Muscle of arm (tissue), 12 donors: Measurements from ENCODE around the gene DCDC2B. TPM values are rescaled to one million over a fixed set of nuclear protein-coding genes. Genes with fewer than 3 reads are reported as not detected.
A peak's percentile ranks its signal among the peaks of the same experiment; 100 is the strongest.

Experiments
- DNase-seq: peaks from one replicate; pipeline ENCODE4 v3.0.0-alpha.2; 2013
- polyA plus RNA-seq, 12 donors: library from polyadenylated mRNA; unstranded; fragments of 120-200 nt; gene quantifications; one replicate each; pipeline ENCODE4 v1.2.1, GENCODE V29; 2013; ENCODE audit not compliant: insufficient read length in 12 of 12

DCDC2B gene
- polyA plus RNA-seq, 12 donors, result 0.17 to 1.3 (median 0.47) TPM; not detected in 2

- peak; percentile 96 for DNase-seq
Observed at GRCh38 chr1:32221980-32222755, 13.3 kb downstream of the DCDC2B start, which contains the start of the genes EIF3I and TMEM234. Gene EIF3I, plus strand, starts transcription at chr1:32222407. Its CDS starts 35 bp downstream, at chr1:32222442. Gene TMEM234, minus strand, starts transcription at chr1:32222353. Its CDS starts 31 bp downstream, at chr1:32222322.

GRCh38 chr1:32223683-32224082, 14.8 kb downstream of the DCDC2B start:
- no peak for DNase-seq

GRCh38 chr1:32224285-32224684, 15.4 kb downstream of the DCDC2B start:
- no peak for DNase-seq

GRCh38 chr1:32228771-32229170, 19.9 kb downstream of the DCDC2B start:
- no peak for DNase-seq

GRCh38 chr1:32231843-32232432, 23.0 kb downstream of the DCDC2B start:
- no peak for DNase-seq

GRCh38 chr1:32232558-32233304, 23.8 kb downstream of the DCDC2B start:
- DNase-seq, result no peak

- DNase-seq, result no peak
Observed at GRCh38 chr1:32234792-32235191, 25.9 kb downstream of the DCDC2B start.

- no peak for DNase-seq
Observed at GRCh38 chr1:32239337-32239736, 30.4 kb downstream of the DCDC2B start.

- DNase-seq, result no peak
Observed at GRCh38 chr1:32239790-32240139, 30.9 kb downstream of the DCDC2B start.

- DNase-seq, result no peak
Observed at GRCh38 chr1:32240140-32240951, 31.5 kb downstream of the DCDC2B start.

GRCh38 chr1:32241001-32241763, 32.3 kb downstream of the DCDC2B start:
- DNase-seq, result peak; percentile 72

GRCh38 chr1:32242341-32242851, 33.5 kb downstream of the DCDC2B start:
- DNase-seq, result peak; percentile 75

- DNase-seq, result no peak
Observed at GRCh38 chr1:32246888-32247273, 38.0 kb downstream of the DCDC2B start, which contains the start of gene FAM167B. Gene FAM167B, plus strand, starts transcription at chr1:32247222. Its CDS starts 200 bp downstream, at chr1:32247422.

GRCh38 chr1:32247452-32247851, 38.6 kb downstream of the DCDC2B start:
- no peak for DNase-seq

GRCh38 chr1:32247983-32248889, 39.3 kb downstream of the DCDC2B start:
- DNase-seq, result no peak

- no peak for DNase-seq
Observed at GRCh38 chr1:32249831-32250525, 41.1 kb downstream of the DCDC2B start.

GRCh38 chr1:32250893-32251716, 42.2 kb downstream of the DCDC2B start, which contains the start of gene LCK:
Gene LCK, plus strand, starts transcription at chr1:32251265. Its CDS starts 23,065 bp downstream, at chr1:32274330.
- DNase-seq, result no peak
